Measurements from ENCODE around the gene MED31. TPM values are rescaled to one million over a fixed set of nuclear protein-coding genes. Genes with fewer than 3 reads are reported as not detected.

Gene MED31
- total and polyA plus RNA-seq, 2 of the 4 experiments (the other 2 are of a cell fraction) = 5.6 to 11.6 TPM

DNA sequence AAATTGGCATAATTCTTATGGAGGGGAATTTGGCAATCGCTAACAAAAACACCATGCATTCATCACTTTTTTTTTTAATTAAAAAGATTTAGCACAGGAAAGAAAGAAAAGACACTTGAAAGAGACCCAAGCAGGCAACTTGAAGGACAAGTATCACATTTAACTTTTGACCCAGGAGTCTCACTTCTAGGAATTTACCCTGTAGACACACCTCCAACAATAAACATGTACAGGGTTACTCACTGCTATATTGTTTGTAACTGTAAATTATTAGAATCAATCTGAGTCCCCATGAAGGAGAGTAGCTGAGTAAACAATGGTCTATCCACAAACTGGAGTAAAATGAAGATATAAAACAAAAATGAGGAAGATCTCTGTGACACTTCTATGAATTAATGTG lies 21.0 kb downstream of the MED31 start:
- TF ChIP-seq RCOR1 (IDR thresholded peaks at IDR 0.05; ENCODE audit: insufficient replicate concordance, low read length) = no peak
- TF ChIP-seq MAZ (IDR thresholded peaks at IDR 0.05; ENCODE audit: borderline replicate concordance, low read depth, low read length) = no peak
- TF ChIP-seq, protein P1, sequence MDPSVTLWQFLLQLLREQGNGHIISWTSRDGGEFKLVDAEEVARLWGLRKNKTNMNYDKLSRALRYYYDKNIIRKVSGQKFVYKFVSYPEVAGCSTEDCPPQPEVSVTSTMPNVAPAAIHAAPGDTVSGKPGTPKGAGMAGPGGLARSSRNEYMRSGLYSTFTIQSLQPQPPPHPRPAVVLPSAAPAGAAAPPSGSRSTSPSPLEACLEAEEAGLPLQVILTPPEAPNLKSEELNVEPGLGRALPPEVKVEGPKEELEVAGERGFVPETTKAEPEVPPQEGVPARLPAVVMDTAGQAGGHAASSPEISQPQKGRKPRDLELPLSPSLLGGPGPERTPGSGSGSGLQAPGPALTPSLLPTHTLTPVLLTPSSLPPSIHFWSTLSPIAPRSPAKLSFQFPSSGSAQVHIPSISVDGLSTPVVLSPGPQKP (IDR thresholded peaks at IDR 0.05; ENCODE audit: borderline replicate concordance, low read depth, low read length) = no peak
- WGBS, 2 experiments (ENCODE audit: extremely low coverage in 2 of 2, insufficient read length in 1 of 2) = no CpG with 5 or more reads among the region's 1 CpG
- POLR2A ChIA-PET (ENCODE audit: unreplicated experiment) = no interaction called here

More for the DNA sequence above, 21.0 kb downstream of the MED31 start:
- Histone ChIP-seq H3K9ac (ENCODE audit: low read depth, low read length) (no peak overlapping the region), H2BK120ac (ENCODE audit: low read depth, low read length) (no peak overlapping the region), H2BK15ac (ENCODE audit: low read depth, low read length) (no peak overlapping the region), H3K9me3 (ENCODE audit: control insufficient read depth, insufficient read depth, low read length) (no peaks in the 10 kb centered on the region), H2AFZ (replicated peaks; ENCODE audit: low read length, poor library complexity) (no peak overlapping the region), H3K23ac (ENCODE audit: low read depth, low read length) (no peak overlapping the region), H2AK5ac (ENCODE audit: low read depth, low read length) (no peak overlapping the region), H3K79me1 (ENCODE audit: low read depth in 1 of 2, low read length in 2 of 2) (peaks cover 10 to 46% of the 10 kb centered on the region in 2 experiments), H4K20me1 (ENCODE audit: insufficient read depth, low read length) (peaks cover 4% of the 10 kb centered on the region; the same call in 1 of the 2 replicates), H2BK5ac (ENCODE audit: low read depth, low read length, poor library complexity, severe bottlenecking) (no peak overlapping the region), H3K4me2 (ENCODE audit: low read depth, low read length) (no peak overlapping the region), H3K56ac (ENCODE audit: extremely low read depth, insufficient read depth, low read length) (no peak overlapping the region), H3K4ac (ENCODE audit: low read depth, low read length) (no peak overlapping the region), H4K91ac (ENCODE audit: insufficient read depth, low read depth, low read length) (no peak overlapping the region), H3K4me1 (ENCODE audit: control insufficient read depth, insufficient read depth, low read length) (peaks cover 8% of the 10 kb centered on the region), H2BK20ac (ENCODE audit: low read depth, low read length) (no peak overlapping the region), H4K8ac (ENCODE audit: low read depth in 2 of 2, low read length in 2 of 2) (no peak overlapping the region), H3K18ac (ENCODE audit: low read depth, low read length) (no peak overlapping the region), H3K9me1 (ENCODE audit: insufficient read depth, low read length) (peaks cover 3% of the 10 kb centered on the region), H3K36me3 (ENCODE audit: control insufficient read depth, insufficient read depth, low read length) (peaks cover 28% of the 10 kb centered on the region), H3K27me3 (ENCODE audit: control insufficient read depth, insufficient read depth, low read length) (no peaks in the 10 kb centered on the region), H2AK9ac (replicated peaks; ENCODE audit: low read depth, low read length, poor library complexity) (no peak overlapping the region), H3K14ac (replicated peaks; ENCODE audit: low read depth, low read length) (no peak overlapping the region), H3K27ac (ENCODE audit: insufficient read depth, low read length) (no peak overlapping the region), H4K5ac (ENCODE audit: low read depth, low read length) (no peak overlapping the region), H3K4me3 (ENCODE audit: insufficient read depth, low read depth, low read length) (no peak overlapping the region)
- intact Hi-C loops (cut with micrococcal nuclease) = no loop called here
- dilution Hi-C loops (cut with HindIII; ENCODE audit: low sequenced_read_pairs, unreplicated experiment) = no loop called here
- CTCF ChIA-PET = no interaction called here
- no peak for DNase-seq
- in situ Hi-C loops (cut with MboI; ENCODE audit: low sequenced_read_pairs) = no loop called here
- no peak for ATAC-seq (ENCODE audit: low read depth)
- BruUV-seq (replicated peaks) = no TSS peak
